ENCODE data around the gene ZNF469. TPM values are rescaled to one million over a fixed set of nuclear protein-coding genes. Genes with fewer than 3 reads are reported as not detected.

The ZNF469 gene
- total and polyA plus RNA-seq, 7 donors, result under 0.01 to 1.7 (median 0.36) TPM

- Histone ChIP-seq H3K27me3 (no peaks in the 10 kb centered on the region), H3K4me1 (no peaks in the 10 kb centered on the region), H3K27ac (no peak overlapping the region), H3K36me3 (no peaks in the 10 kb centered on the region), H3K4me3 (no peak overlapping the region), H3K9me3 (no peaks in the 10 kb centered on the region)
- WGBS, 2 donors, result 85 to 91% methylated on average over 21 of the region's 21 CpGs
- DNase-seq, result no peak
- no peak for TF ChIP-seq CTCF (IDR thresholded peaks at IDR 0.05)
- no peak for TF ChIP-seq EP300 (IDR thresholded peaks at IDR 0.05)
- no peak for TF ChIP-seq POLR2A (IDR thresholded peaks at IDR 0.05)
- TF ChIP-seq POLR2AphosphoS5 (IDR thresholded peaks at IDR 0.05), result no peak
- intact Hi-C loops (cut with DNase I), result no loop called here
Observed at GRCh38 chr16:88395669-88396584, 13.2 kb downstream of the ZNF469 start.

- 93 to 94% methylated on average over 20 of the region's 20 CpGs for WGBS, 2 donors
- Histone ChIP-seq H3K27me3 (no peaks in the 10 kb centered on the region), H3K36me3 (no peaks in the 10 kb centered on the region), H3K4me1 (no peaks in the 10 kb centered on the region), H3K4me3 (no peak overlapping the region), H3K9me3 (no peaks in the 10 kb centered on the region), H3K27ac (no peak overlapping the region)
- intact Hi-C loops (cut with DNase I), result no loop called here
- TF ChIP-seq POLR2AphosphoS5 (IDR thresholded peaks at IDR 0.05) (no peak), POLR2A (IDR thresholded peaks at IDR 0.05) (no peak), EP300 (IDR thresholded peaks at IDR 0.05) (no peak), CTCF (IDR thresholded peaks at IDR 0.05) (no peak)
- no peak for DNase-seq
Observed at GRCh38 chr16:88398170-88398873, 15.6 kb downstream of the ZNF469 start.

- Histone ChIP-seq H3K4me3 (no peak overlapping the region), H3K27me3 (no peaks in the 10 kb centered on the region), H3K27ac (no peak overlapping the region), H3K36me3 (no peaks in the 10 kb centered on the region), H3K9me3 (no peaks in the 10 kb centered on the region), H3K4me1 (no peaks in the 10 kb centered on the region)
- DNase-seq, result no peak
- WGBS, 2 donors, result 88 to 89% methylated on average over 8 of the region's 8 CpGs
- no peak for TF ChIP-seq CTCF (IDR thresholded peaks at IDR 0.05)
- intact Hi-C loops (cut with DNase I), result no loop called here
Observed at GRCh38 chr16:88398874-88399178, 16.1 kb downstream of the ZNF469 start.

GRCh38 chr16:88400186-88400585, 17.4 kb downstream of the ZNF469 start:
- no peak for DNase-seq
- Histone ChIP-seq H3K4me3 (no peak overlapping the region), H3K27ac (no peak overlapping the region), H3K27me3 (no peaks in the 10 kb centered on the region), H3K9me3 (no peaks in the 10 kb centered on the region), H3K4me1 (no peaks in the 10 kb centered on the region), H3K36me3 (no peaks in the 10 kb centered on the region)
- no peak for TF ChIP-seq POLR2A (IDR thresholded peaks at IDR 0.05)
- TF ChIP-seq EP300 (IDR thresholded peaks at IDR 0.05), result no peak
- TF ChIP-seq POLR2AphosphoS5 (IDR thresholded peaks at IDR 0.05), result no peak
- no peak for TF ChIP-seq CTCF (IDR thresholded peaks at IDR 0.05)
- 94 to 95% methylated on average over 9 of the region's 9 CpGs for WGBS, 2 donors
- intact Hi-C loops (cut with DNase I), result no loop called here
